Inferior parietal cortex (tissue), 1 donor: ENCODE results near the gene CLCN7.

Experiments used
- DNase-seq: peaks from one replicate; pipeline ENCODE4 v3.0.0-alpha.2; 2016; ENCODE audit errors: extremely low spot score

The CLCN7 gene

GRCh38 chr16:1464196-1464893 is 10.5 kb downstream of the CLCN7 start:
- no peak for DNase-seq

- no peak for DNase-seq
These were observed 13.7 kb downstream of the CLCN7 start for GRCh38 chr16:1461146-1461545.

- DNase-seq = no peak
These were observed 14.2 kb downstream of the CLCN7 start for GRCh38 chr16:1460602-1461138.

- DNase-seq = no peak
These were observed 14.9 kb downstream of the CLCN7 start for GRCh38 chr16:1459967-1460366.

GRCh38 chr16:1458977-1459341 is 15.9 kb downstream of the CLCN7 start:
- DNase-seq = no peak

GRCh38 chr16:1458336-1458976 is 16.4 kb downstream of the CLCN7 start:
- peak; percentile 9 for DNase-seq

- no peak for DNase-seq
These were observed 17.2 kb downstream of the CLCN7 start for GRCh38 chr16:1457489-1458245.

- DNase-seq = no peak
These were observed 17.9 kb downstream of the CLCN7 start for GRCh38 chr16:1456951-1457350.

GRCh38 chr16:1455190-1456171 is 19.3 kb downstream of the CLCN7 start:
- DNase-seq = no peak

GRCh38 chr16:1454561-1454960 is 20.3 kb downstream of the CLCN7 start:
- DNase-seq = no peak

- DNase-seq = no peak
These were observed 21.5 kb downstream of the CLCN7 start for GRCh38 chr16:1453316-1453715.

GRCh38 chr16:1452530-1452929 is 22.3 kb downstream of the CLCN7 start:
- DNase-seq = no peak

GRCh38 chr16:1451702-1452392 is 23.0 kb downstream of the CLCN7 start:
- DNase-seq = no peak

GRCh38 chr16:1450841-1451240 is 24.0 kb downstream of the CLCN7 start:
- DNase-seq = no peak

- no peak for DNase-seq
These were observed 24.6 kb downstream of the CLCN7 start for GRCh38 chr16:1450218-1450617.

GRCh38 chr16:1449201-1449788 is 25.5 kb downstream of the CLCN7 start:
- no peak for DNase-seq

- no peak for DNase-seq
These were observed 26.2 kb downstream of the CLCN7 start for GRCh38 chr16:1448536-1449116.

- DNase-seq = no peak
These were observed 26.9 kb downstream of the CLCN7 start for GRCh38 chr16:1447965-1448364.

GRCh38 chr16:1446296-1447080 is 28.3 kb downstream of the CLCN7 start:
- DNase-seq = no peak
